C4-2B (cell line): Measurements from ENCODE around the gene SERPINB1.
A peak's percentile ranks its signal among the peaks of the same experiment; 100 is the strongest.

Source experiments
- H3K27ac ChIP-seq: fragments of 450-650 bp; 2 replicates; pipeline ENCODE4 v1.5.1; 2017
- CTCF ChIP-seq: fragments of 450-650 bp; conservative IDR thresholded peaks from 2 replicates; pipeline ENCODE4 v1.5.1; 2017; ENCODE audit warnings: mild to moderate bottlenecking
- ZFX ChIP-seq: fragments of 450-650 bp; IDR thresholded peaks from 2 replicates; pipeline ENCODE4 v1.6.1; 2017

The SERPINB1 gene

GRCh38 chr6:2794171-2794730 lies 47.4 kb downstream of the SERPINB1 start:
- TF ChIP-seq ZFX, result no peak
- no peak overlapping the region for H3K27ac ChIP-seq

GRCh38 chr6:2793534-2794151 lies 48.0 kb downstream of the SERPINB1 start:
- no peak overlapping the region for H3K27ac ChIP-seq
- TF ChIP-seq CTCF (no peak), ZFX (no peak)

GRCh38 chr6:2792330-2793110 lies 49.1 kb downstream of the SERPINB1 start:
- no peak overlapping the region for H3K27ac ChIP-seq
- TF ChIP-seq ZFX, result no peak
- no peak for TF ChIP-seq CTCF

- H3K27ac ChIP-seq, result no peak overlapping the region
- TF ChIP-seq CTCF (peak; percentile 66; the same call in 1 of the 2 replicates), ZFX (no peak)
Observed at GRCh38 chr6:2791450-2791974, 50.2 kb downstream of the SERPINB1 start.

GRCh38 chr6:2790588-2791449 lies 50.8 kb downstream of the SERPINB1 start:
- peak; percentile 89 for TF ChIP-seq CTCF
- no peak for TF ChIP-seq ZFX
- no peak overlapping the region for H3K27ac ChIP-seq

GRCh38 chr6:2786269-2786668 lies 55.4 kb downstream of the SERPINB1 start:
- no peak for TF ChIP-seq ZFX
- TF ChIP-seq CTCF, result no peak
- no peak overlapping the region for H3K27ac ChIP-seq

GRCh38 chr6:2784930-2785329 lies 56.7 kb downstream of the SERPINB1 start:
- TF ChIP-seq CTCF (no peak), ZFX (no peak)
- H3K27ac ChIP-seq, result no peak overlapping the region
